Osteoblast (primary cell): ENCODE data around the gene RALY. TPM values are rescaled to one million over a fixed set of nuclear protein-coding genes. Genes with fewer than 3 reads are reported as not detected.

ENCODE experiments used
- DNase-seq: peaks from one replicate; pipeline ENCODE4 v3.0.0; 2011; ENCODE audit warnings: low spot score, mixed read lengths; ENCODE audit not compliant: insufficient read length; ENCODE audit errors: missing footprints
- H2AFZ ChIP-seq: 2 replicates; pipeline ENCODE4 v1.6.0; 2011; ENCODE audit warnings: mild to moderate bottlenecking, low read length
- H3K27ac ChIP-seq: 2 replicates; pipeline ENCODE4 v1.5.1; 2011; ENCODE audit warnings: mild to moderate bottlenecking, low read depth, low read length, moderate library complexity
- H3K27me3 ChIP-seq: 2 replicates; pipeline ENCODE4 v1.6.0; 2012; ENCODE audit warnings: mild to moderate bottlenecking, control low read depth, inconsistent platforms, low read length, moderate library complexity; ENCODE audit not compliant: insufficient read depth
- H3K36me3 ChIP-seq: 2 replicates; pipeline ENCODE4 v1.5.1; 2011; ENCODE audit warnings: mild to moderate bottlenecking, low read length, control low read depth, moderate library complexity; ENCODE audit not compliant: insufficient read depth
- H3K4me1 ChIP-seq: 2 replicates; pipeline ENCODE4 v1.5.1; 2011; ENCODE audit warnings: mild to moderate bottlenecking, low read length, control low read depth, moderate library complexity; ENCODE audit not compliant: insufficient read depth
- H3K4me2 ChIP-seq: 2 replicates; pipeline ENCODE4 v1.6.0; 2011; ENCODE audit warnings: mild to moderate bottlenecking, low read length; ENCODE audit not compliant: insufficient read depth
- H3K4me3 ChIP-seq: fragments of 200-600 bp; sonication (generic); 3 replicates; pipeline ENCODE4 v1.5.1; 2012; ENCODE audit warnings: mild to moderate bottlenecking, low read length, inconsistent platforms; ENCODE audit not compliant: insufficient read depth
- H3K79me2 ChIP-seq: 2 replicates; pipeline ENCODE4 v1.6.0; 2012; ENCODE audit warnings: mild to moderate bottlenecking, low read length, control low read depth, inconsistent platforms; ENCODE audit not compliant: insufficient read depth
- H3K9me3 ChIP-seq: 2 replicates; pipeline ENCODE4 v1.5.1; 2011; ENCODE audit warnings: low read depth, low read length, control low read depth
- H4K20me1 ChIP-seq: 2 replicates; pipeline ENCODE4 v1.6.0; 2012; ENCODE audit warnings: mild to moderate bottlenecking, low read length, control low read depth; ENCODE audit not compliant: insufficient read depth
- total RNA-seq: library from RNA; depleted of rRNA; stranded (reverse); fragments of >200 nt; gene quantifications from 2 replicates; pipeline ENCODE4 v1.2.3, GENCODE V29; 2012
- TF ChIP-seq, protein P1 (sequence below): IDR thresholded peaks from 2 replicates; pipeline ENCODE4 v1.5.1; 2011; ENCODE audit warnings: mild to moderate bottlenecking, low read depth, low read length, moderate library complexity; ENCODE audit errors: extremely low read depth

Gene RALY
- total RNA-seq, 1 donor: 77.1 TPM

- H3K36me3 ChIP-seq: no peaks in the 10 kb centered on the region
- no peak overlapping the region for H3K4me3 ChIP-seq
- no peak for DNase-seq
- H3K79me2 ChIP-seq: no peaks in the 10 kb centered on the region
- TF ChIP-seq, protein P1, sequence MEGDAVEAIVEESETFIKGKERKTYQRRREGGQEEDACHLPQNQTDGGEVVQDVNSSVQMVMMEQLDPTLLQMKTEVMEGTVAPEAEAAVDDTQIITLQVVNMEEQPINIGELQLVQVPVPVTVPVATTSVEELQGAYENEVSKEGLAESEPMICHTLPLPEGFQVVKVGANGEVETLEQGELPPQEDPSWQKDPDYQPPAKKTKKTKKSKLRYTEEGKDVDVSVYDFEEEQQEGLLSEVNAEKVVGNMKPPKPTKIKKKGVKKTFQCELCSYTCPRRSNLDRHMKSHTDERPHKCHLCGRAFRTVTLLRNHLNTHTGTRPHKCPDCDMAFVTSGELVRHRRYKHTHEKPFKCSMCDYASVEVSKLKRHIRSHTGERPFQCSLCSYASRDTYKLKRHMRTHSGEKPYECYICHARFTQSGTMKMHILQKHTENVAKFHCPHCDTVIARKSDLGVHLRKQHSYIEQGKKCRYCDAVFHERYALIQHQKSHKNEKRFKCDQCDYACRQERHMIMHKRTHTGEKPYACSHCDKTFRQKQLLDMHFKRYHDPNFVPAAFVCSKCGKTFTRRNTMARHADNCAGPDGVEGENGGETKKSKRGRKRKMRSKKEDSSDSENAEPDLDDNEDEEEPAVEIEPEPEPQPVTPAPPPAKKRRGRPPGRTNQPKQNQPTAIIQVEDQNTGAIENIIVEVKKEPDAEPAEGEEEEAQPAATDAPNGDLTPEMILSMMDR: no peak
- H4K20me1 ChIP-seq: no peaks in the 10 kb centered on the region
- no peak overlapping the region for H3K4me2 ChIP-seq
- no peaks in the 10 kb centered on the region for H3K9me3 ChIP-seq
- H2AFZ ChIP-seq: no peak overlapping the region
- no peak overlapping the region for H3K27ac ChIP-seq
- H3K4me1 ChIP-seq: no peaks in the 10 kb centered on the region
- H3K27me3 ChIP-seq: peaks cover 2% of the 10 kb centered on the region
These were observed 8.4 kb upstream of the RALY start for GRCh38 chr20:33985280-33985679.

GRCh38 chr20:33985830-33986229 is 7.9 kb upstream of the RALY start:
- Histone ChIP-seq H4K20me1 (no peaks in the 10 kb centered on the region), H2AFZ (no peak overlapping the region), H3K4me2 (no peak overlapping the region), H3K9me3 (no peaks in the 10 kb centered on the region), H3K4me3 (no peak overlapping the region), H3K27ac (no peak overlapping the region), H3K79me2 (no peaks in the 10 kb centered on the region), H3K27me3 (peaks cover under 1% of the 10 kb centered on the region), H3K4me1 (no peaks in the 10 kb centered on the region), H3K36me3 (no peaks in the 10 kb centered on the region)
- DNase-seq: no peak
- TF ChIP-seq, protein P1: no peak

- H3K4me3 ChIP-seq: no peak overlapping the region
- H2AFZ ChIP-seq: no peak overlapping the region
- no peak overlapping the region for H3K4me2 ChIP-seq
- TF ChIP-seq, protein P1: no peak
- no peak for DNase-seq
- H3K36me3 ChIP-seq: no peaks in the 10 kb centered on the region
- H3K79me2 ChIP-seq: peaks cover under 1% of the 10 kb centered on the region
- no peak overlapping the region for H3K27ac ChIP-seq
- peaks cover under 1% of the 10 kb centered on the region for H3K4me1 ChIP-seq
- no peaks in the 10 kb centered on the region for H3K9me3 ChIP-seq
- no peaks in the 10 kb centered on the region for H4K20me1 ChIP-seq
- no peaks in the 10 kb centered on the region for H3K27me3 ChIP-seq
These were observed 7.0 kb upstream of the RALY start for GRCh38 chr20:33986560-33987216.

GRCh38 chr20:33990075-33990474 is 3.6 kb upstream of the RALY start:
- peaks cover 18% of the 10 kb centered on the region for H3K79me2 ChIP-seq
- H3K27me3 ChIP-seq: no peaks in the 10 kb centered on the region
- H3K27ac ChIP-seq: no peak overlapping the region
- no peaks in the 10 kb centered on the region for H3K36me3 ChIP-seq
- H2AFZ ChIP-seq: no peak overlapping the region
- no peaks in the 10 kb centered on the region for H3K9me3 ChIP-seq
- no peak overlapping the region for H3K4me3 ChIP-seq
- peaks cover 8% of the 10 kb centered on the region for H4K20me1 ChIP-seq
- no peak for DNase-seq
- TF ChIP-seq, protein P1: no peak
- H3K4me2 ChIP-seq: no peak overlapping the region
- peaks cover 11% of the 10 kb centered on the region for H3K4me1 ChIP-seq
